Measurements from ENCODE around the gene TMEM204.

GRCh38 chr16:1495211-1495888 is 38.1 kb upstream of the TMEM204 start:
- TF ChIP-seq CTCF (IDR thresholded peaks at IDR 0.05) (no peak), POLR2AphosphoS5 (IDR thresholded peaks at IDR 0.05) (no peak)
